Heart right ventricle (tissue), 16 donors: Measurements from ENCODE around the gene TMEM126A. TPM values are rescaled to one million over a fixed set of nuclear protein-coding genes. Genes with fewer than 3 reads are reported as not detected.

ENCODE experiments used
- ATAC-seq, 8 donors: fragments of 200-7000 bp; cut with Tn5 transposase; one replicate each; pipeline ENCODE4 v1.9.1; 2020; ENCODE audit warnings: mild to moderate bottlenecking in 8 of 8, moderate library complexity in 8 of 8, moderate number of reproducible peaks in 1 of 8
- DNase-seq, 2 donors: peaks; one replicate each; pipeline ENCODE4 v3.0.0-alpha.2; 2020
- H3K27ac ChIP-seq, 10 donors: fragments of 200-600 bp; sonication (generic) in 2 of 10; one replicate each; pipeline versions ENCODE4 v1.5.0 to v1.8.0; 2020 to 2022; ENCODE audit warnings: mild to moderate bottlenecking in 3 of 10
- H3K27me3 ChIP-seq, 7 donors: fragments of 200-600 bp; one replicate each; pipeline ENCODE4 v1.8.0; 2021 to 2022; ENCODE audit warnings: mild to moderate bottlenecking in 2 of 7
- H3K36me3 ChIP-seq, 9 donors: fragments of 200-600 bp; sonication (generic) in 1 of 9; one replicate each; pipeline versions ENCODE4 v1.5.0 to v1.8.0; 2020 to 2022; ENCODE audit warnings: mild to moderate bottlenecking in 2 of 9
- H3K4me1 ChIP-seq, 9 donors: fragments of 200-600 bp; sonication (generic) in 1 of 9; one replicate each; pipeline versions ENCODE4 v1.5.0 to v1.8.0; 2020 to 2022; ENCODE audit warnings: mild to moderate bottlenecking in 4 of 9
- H3K4me3 ChIP-seq, 10 donors: fragments of 200-600 bp; sonication (generic) in 2 of 10; one replicate each; pipeline versions ENCODE4 v1.5.0 to v1.8.0; 2020 to 2022; ENCODE audit warnings: mild to moderate bottlenecking in 7 of 10, moderate library complexity in 2 of 10
- H3K9me3 ChIP-seq, 11 donors: fragments of 200-600 bp in 10 of 11; sonication (generic) in 2 of 11; one replicate each; pipeline versions ENCODE4 v1.5.0 to v1.8.0; 2013 to 2022; ENCODE audit warnings: mild to moderate bottlenecking in 2 of 11, control low read depth in 1 of 11, moderate library complexity in 1 of 11
- CTCF ChIP-seq, 9 donors: fragments of 200-600 bp; sonication (generic) in 2 of 9; IDR thresholded peaks; one replicate each; pipeline versions ENCODE4 v1.5.0 to v1.8.0; 2021 to 2022; ENCODE audit warnings: antibody characterized with exemption in 9 of 9, mild to moderate bottlenecking in 5 of 9, moderate library complexity in 1 of 9
- WGBS, 2 donors: extraction: QIAGEN DNeasy Blood & Tissue Kit; methylation state at CpG; one replicate each; pipeline ENCODE4 v1.1.7; 2013; ENCODE audit warnings: inconsistent platforms in 1 of 2; 5-methylcytosine and 5-hydroxymethylcytosine counted together
- intact Hi-C, 10 donors: fragments of 100-400 bp; cut with DNase I; formaldehyde crosslinking; loops; one replicate each; pipeline versions ENCODE4 v1.11.1 to v1.14.2; 2022
- polyA plus RNA-seq, 2 donors: library from polyadenylated mRNA; stranded (reverse); fragments of 200-250 nt; gene quantifications; one replicate each; pipeline ENCODE4 v1.2.3, GENCODE V29; 2013
- total RNA-seq, 10 donors: library from RNA; stranded (reverse); fragmentation: NEBNext Ultra II Directional in 3 of 10; extraction: Animal tissue kit (Norgen Biotek cat#: 25700) in 3 of 10; gene quantifications; one replicate each; pipeline versions ENCODE4 v1.2.1 to v1.2.4, GENCODE V29; 2021 to 2023
- donor health status: Arrhythmogenic right ventricular cardiomyopathy.
- donor health status: ischemic (EF 13 %, LVEDD 7.1; RV severe dilation, severe dysfunction).
- donor health status: healthy with polysubstance abuse.
- donor health status: DM: no; HTN: yes; CAD: no.
- donor health status: DM: no; HTN: no; CAD: no.
- donor health status: ischemic (EF 25% LVEDD 6.9; RV normal size, moderate dysfunction).
- donor health status: ischemic (EF 25% LVEDD 5.7; RV mildly dilated, moderate dysfunction).
- donor health status: healthy.
- donor health status: DM: yes; HTN: yes; CAD: no.
- donor health status: Ischemic cardiomyopathy.
- donor health status: ischemic (EF 35%, LVEDD 5.7; RV mildly dilated, moderate dysfunction).
- donor health status: nonischemic (EF 11% LVEDD 7.7; RV severe dilation, severe dysfunction).
- donor health status: DM: yes; HTN: yes; CAD: no.
- donor health status: PGD.
- donor health status: ischemic (EF 29% LVEDD 5.4; RV normal size, mild dysfunction).
- donor health status: nonischemic (EF 23%, LVEDD 6.1; RV moderate dilation, normal function).

The TMEM126A gene
- total and polyA plus RNA-seq, 12 donors, result 56.9 to 153 (median 67.6) TPM

DNA sequence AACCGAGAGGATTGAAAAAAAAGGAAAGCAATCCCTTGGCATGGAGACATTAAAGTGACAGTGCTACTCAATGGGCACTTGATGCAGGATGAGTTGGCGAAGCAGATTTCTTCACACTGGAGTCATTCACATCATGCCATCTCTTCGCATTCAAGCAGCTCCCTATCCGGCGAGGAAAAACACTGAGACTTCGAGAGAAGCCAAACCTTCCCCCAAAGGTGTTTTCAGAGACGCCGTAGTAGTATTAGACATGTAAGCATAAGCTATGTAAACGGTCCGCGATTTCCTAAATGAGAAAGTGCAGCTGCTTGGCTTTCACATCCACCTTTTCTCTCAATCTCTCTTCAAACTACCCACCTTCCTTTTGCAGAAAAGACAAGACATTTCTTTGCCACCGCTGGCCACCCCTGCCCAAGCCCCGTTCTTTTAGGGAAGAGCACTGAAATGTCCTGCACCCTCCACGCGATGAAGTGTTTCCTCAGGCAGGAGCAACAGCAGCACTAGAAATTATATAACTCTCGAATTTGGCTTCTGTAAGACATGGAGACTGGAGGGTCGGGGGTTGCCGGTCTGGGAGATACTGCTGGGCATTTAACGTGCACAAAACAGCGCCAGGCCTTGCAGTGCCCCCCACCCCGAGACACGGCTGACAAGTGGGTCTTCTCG is 20.3 kb upstream of the TMEM126A start, which contains the start of gene DLG2:
Gene DLG2 (minus strand): TSS at position 13 of the 666 bp plus-strand sequence.
- no peak for TF ChIP-seq CTCF (IDR thresholded peaks at IDR 0.05)
- Histone ChIP-seq H3K4me3 (peak within 1 kb of the TSS; percentile 59 to 84 (median 78)), H3K36me3 (peaks cover 0 to 27% (median 0%) of the 10 kb centered on the region in 9 donors), H3K9me3 (no peaks in the 10 kb centered on the region), H3K27me3 (no peaks in the 10 kb centered on the region), H3K27ac (peak within 1 kb of the TSS; percentile 77 to 96 (median 92)), H3K4me1 (peaks cover 0 to 45% (median 26%) of the 10 kb centered on the region in 9 donors)
- ATAC-seq, result peak in 7 of 8 donors; percentile 12 to 53 (median 28)
- 0% methylated on average over 23 of the region's 23 CpGs for WGBS, 2 donors
- DNase-seq, result peak; percentile 15 to 17
- intact Hi-C loops, result loop anchor here in 1 of 10 donors (5.0 kb wide), 1 partner anchor 35 kb away; no protein-coding TSS in a partner anchor

DNA sequence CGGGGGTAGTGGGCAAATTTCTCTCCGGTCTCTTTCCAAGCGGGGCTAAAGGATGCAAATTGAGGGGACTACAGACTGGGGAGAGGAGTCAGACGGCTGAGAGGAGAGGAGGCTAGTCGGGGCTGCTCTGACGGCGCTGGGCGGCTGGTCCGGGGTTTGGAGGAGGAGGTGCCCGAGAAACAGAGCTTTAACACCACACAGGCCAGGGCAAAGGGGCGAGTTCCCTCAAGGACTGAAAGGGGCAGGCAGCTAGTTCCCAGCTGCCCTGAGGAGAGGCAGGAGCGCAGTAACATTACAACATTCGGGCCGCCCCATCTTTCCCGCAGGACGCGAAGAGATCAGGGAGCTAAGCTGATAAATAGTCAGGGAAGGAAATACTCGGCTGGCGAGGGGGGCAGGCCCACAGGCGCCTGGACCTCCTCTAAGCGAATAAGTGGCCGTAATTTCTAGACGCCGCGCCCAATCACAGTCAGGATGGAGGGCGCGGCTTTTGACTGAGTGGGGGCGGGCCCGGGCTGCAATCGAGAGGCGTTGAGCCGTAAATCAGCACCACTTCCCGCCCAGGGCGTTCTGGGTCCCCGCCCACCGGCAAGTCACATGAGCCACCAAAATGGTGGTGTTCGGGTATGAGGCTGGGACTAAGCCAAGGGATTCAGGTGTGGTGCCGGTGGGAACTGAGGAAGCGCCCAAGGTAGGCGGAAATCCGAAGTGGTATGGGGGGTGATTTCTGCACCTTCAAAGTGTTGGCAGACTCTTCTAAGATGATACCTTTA is 19.6 kb upstream of the TMEM126A start, which contains the start of gene TMEM126B:
Gene TMEM126B (plus strand): TSS at position 596 of the 773 bp plus-strand sequence. CDS start 15 bp downstream, at position 611.
- DNase-seq, result peak; percentile 97 to 98
- Histone ChIP-seq H3K27me3 (no peaks in the 10 kb centered on the region), H3K4me1 (peaks cover 0 to 45% (median 26%) of the 10 kb centered on the region in 9 donors), H3K4me3 (peak within 1 kb of the TSS; percentile 59 to 84 (median 78)), H3K36me3 (peaks cover 0 to 22% (median 0%) of the 10 kb centered on the region in 9 donors), H3K9me3 (no peaks in the 10 kb centered on the region), H3K27ac (peak within 1 kb of the TSS; percentile 77 to 96 (median 92))
- WGBS, 2 donors, result 0% methylated on average over 41 of the region's 41 CpGs
- intact Hi-C loops, result loop anchor here in 6 of 10 donors (1.0 to 5.0 kb wide), 4 partner anchors 19 to 37 kb away; partner anchors contain the start of genes CREBZF (in 4 of the 6) and TMEM126A (in 1 of the 6)
- ATAC-seq, result peak; percentile 99 to 100 (median 100)
- TF ChIP-seq CTCF (IDR thresholded peaks at IDR 0.05), result peak in 1 of 9 donors; percentile 3

DNA sequence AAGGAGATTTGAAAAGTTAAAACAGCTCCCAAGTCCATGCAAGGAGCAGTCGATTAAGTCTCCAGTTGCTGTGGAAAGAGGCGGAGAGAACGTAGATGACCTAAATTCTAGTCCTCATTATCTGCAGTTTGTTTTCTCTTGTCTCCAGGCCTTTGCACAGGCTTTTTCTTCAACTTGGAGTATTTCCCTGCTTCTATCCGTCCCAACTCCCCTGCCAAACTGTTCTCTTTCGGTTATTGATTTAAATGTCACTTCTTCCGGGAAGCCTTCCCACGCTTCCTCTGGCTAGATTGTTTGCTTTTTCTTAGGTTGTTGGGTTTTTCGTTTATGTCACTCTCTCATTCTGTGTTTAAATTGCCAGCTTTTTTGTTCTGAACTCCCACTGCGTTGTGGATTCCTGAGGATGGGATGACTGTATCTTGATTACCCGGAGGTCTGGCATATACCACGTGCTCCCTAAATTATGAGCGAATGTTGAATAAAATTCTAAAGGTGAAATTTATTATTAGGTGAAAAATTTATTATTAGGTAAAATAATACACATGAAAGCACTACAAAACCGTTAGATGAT is 18.9 kb upstream of the TMEM126A start:
- DNase-seq, result no peak
- Histone ChIP-seq H3K27me3 (no peaks in the 10 kb centered on the region), H3K4me3 (peak overlapping the region; percentile 47 to 84 (median 78)), H3K27ac (peak overlapping the region; percentile 59 to 96 (median 90)), H3K4me1 (peaks cover 0 to 45% (median 26%) of the 10 kb centered on the region in 9 donors), H3K36me3 (peaks cover 0 to 28% (median 3%) of the 10 kb centered on the region in 9 donors), H3K9me3 (no peaks in the 10 kb centered on the region)
- TF ChIP-seq CTCF (IDR thresholded peaks at IDR 0.05), result no peak
- peak in 2 of 8 donors; percentile 2 to 9 for ATAC-seq
- intact Hi-C loops, result loop anchor here in 6 of 10 donors (1.0 to 5.0 kb wide), 5 partner anchors 18 to 36 kb away; partner anchors contain the start of genes CREBZF (in 4 of the 6) and TMEM126A (in 1 of the 6)
- WGBS, 2 donors, result 0 to 1% methylated on average over 13 of the region's 13 CpGs

DNA sequence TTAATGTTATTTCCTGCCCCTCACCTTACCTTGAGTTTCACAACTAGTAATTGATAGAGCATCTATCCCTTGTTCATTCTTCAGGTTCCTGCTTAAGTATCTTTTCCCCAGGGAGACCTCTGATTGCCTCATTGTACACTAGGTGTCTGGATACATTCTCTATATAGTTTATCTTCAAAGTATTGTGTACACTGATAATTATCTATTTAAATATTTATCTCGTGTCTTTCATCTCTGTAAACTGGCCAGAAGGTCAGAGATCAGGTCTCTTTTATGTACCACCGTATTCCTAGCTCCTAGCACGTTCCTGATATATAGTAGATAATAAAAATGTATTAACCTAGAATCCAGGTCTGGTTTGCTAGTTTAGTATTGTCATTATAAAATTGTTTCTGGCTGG is 13.0 kb upstream of the TMEM126A start:
- no peak for DNase-seq
- H3K4me1 ChIP-seq, result peaks cover 0 to 9% (median 6%) of the 10 kb centered on the region in 9 donors
- intact Hi-C loops, result no loop called here
- no peaks in the 10 kb centered on the region for H3K9me3 ChIP-seq
- H3K27ac ChIP-seq, result no peak overlapping the region
- no peak overlapping the region for H3K4me3 ChIP-seq
- peaks cover 0 to 75% (median 26%) of the 10 kb centered on the region in 9 donors for H3K36me3 ChIP-seq
- TF ChIP-seq CTCF (IDR thresholded peaks at IDR 0.05), result no peak
- H3K27me3 ChIP-seq, result no peaks in the 10 kb centered on the region
- ATAC-seq, result no peak
- 52 to 80% methylated on average over 3 of the region's 3 CpGs for WGBS, 2 donors
